Fibroblast of skin of left biceps (primary cell): ENCODE results near the gene SFTPB.
"Not testable (repeated sequence)": the region's sequence is repeated elsewhere in the genome, so short reads cannot be mapped to it uniquely, and the experiment has no call there.

Experiments used
- DNase-seq, 2 experiments: peaks; one replicate each; pipeline ENCODE4 v3.0.0-alpha.2; 2013; ENCODE audit warnings: low read depth in 2 of 2

Gene SFTPB

DNA sequence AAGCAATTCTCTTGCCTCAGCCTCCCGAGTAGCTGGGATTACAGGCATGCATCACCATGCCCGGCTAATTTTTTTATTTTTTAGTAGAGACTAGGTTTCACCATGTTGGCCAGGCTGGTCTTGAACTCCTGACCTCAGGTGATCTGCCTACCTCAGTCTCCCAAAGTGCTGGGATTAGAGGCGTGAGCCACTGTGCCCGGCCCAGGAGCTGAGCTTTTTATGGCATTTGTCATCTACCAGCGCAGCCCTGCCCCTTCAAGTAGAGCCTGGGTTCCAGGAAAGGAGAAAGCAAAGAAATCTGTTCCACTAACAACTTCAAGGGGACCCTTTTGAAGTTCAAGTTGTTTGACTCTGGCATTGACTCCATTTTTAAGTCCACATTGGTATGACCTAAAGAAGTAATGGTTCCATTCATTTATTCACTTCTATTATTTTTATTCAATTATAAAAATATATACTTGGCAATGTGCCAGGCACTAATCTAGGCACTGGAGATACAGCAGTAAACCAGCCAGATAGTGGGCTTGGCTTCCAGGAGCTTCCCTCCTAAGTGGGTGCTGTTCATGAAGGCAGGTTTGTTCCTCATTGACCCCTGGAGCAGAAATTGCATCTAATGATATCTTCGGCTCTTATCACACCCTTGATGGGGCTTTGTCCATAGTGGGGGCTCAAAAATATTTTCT is 8.0 kb upstream of the SFTPB start:
- DNase-seq = no peak

DNA sequence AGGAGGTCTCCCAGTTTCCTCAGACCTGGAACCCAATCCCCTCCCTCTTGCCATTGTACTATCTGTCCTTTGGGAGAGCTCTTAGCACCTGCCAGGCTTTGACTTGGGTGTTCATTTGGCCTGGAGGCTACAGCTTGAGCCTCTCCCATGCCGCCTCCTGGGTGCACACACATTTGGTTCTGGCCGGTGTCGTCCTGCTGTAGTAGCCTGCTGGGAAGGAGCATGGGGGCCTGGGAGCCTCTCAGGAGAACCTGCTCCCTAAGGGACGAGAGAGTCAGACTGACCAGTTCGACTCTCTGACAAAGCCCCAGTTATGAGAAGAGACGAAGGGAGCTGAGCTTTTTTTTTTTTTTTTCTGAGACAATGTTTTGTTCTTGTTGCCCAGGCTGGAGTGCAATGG is 7.4 kb upstream of the SFTPB start:
- DNase-seq = no peak

- DNase-seq = no peak
Observed at GRCh38 chr2:85674417-85674816, 6.4 kb upstream of the SFTPB start.

DNA sequence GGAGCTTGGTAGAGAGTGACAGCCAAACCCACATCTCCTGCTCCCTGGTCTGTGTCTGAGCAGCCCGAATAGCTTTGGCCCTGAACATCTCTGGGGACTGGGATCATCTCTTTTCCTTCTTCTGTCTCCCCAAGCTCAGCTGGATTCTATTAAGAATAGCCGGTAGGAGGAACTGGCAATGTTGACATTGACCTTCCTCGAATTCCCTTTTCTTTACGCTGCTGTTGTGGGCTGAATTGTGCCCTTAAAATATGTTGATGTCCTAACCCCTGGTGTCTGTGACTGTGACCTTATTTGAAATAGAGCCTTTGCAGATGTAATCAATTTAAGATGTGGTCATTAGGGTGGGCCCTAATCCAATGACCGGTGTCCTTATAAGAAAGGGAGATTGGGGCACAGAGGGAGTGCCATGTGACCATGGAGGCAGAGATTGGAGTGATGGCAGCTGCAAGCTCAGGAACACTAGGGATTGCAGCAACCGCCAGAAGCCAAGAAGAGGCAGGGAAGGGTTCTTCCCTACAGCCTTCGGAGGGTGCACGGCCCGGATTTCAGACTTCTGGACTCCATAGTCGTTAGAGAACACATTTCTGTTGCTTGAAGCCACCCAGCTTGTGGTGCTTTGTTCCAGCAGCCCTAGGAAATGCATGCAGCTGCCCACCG is 5.8 kb upstream of the SFTPB start:
- no peak for DNase-seq

GRCh38 chr2:85672456-85672855 is 4.5 kb upstream of the SFTPB start:
- DNase-seq = no peak

DNA sequence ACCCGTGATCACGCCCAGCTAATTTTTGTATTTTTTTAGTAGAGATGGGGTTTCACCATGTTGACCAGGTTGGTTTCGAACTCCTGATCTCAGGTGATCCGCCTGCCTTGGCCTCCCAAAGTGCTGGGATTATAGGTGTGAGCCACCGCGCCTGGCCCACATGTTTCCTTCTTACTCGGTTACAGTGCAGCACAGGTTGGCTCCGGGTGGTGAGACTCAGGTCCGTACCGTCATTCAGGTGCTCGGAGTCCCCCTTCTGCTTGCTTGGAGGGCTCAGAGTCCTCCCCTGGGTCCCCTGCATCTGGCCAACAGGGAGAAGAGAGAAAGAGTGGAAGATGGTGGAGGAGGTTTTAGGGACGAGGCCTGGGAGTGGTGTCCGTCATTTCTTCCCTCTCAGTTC is 2.4 kb upstream of the SFTPB start:
- DNase-seq = not testable (repeated sequence)

- no peak for DNase-seq
Observed at GRCh38 chr2:85669549-85669948, 1.6 kb upstream of the SFTPB start.

DNA sequence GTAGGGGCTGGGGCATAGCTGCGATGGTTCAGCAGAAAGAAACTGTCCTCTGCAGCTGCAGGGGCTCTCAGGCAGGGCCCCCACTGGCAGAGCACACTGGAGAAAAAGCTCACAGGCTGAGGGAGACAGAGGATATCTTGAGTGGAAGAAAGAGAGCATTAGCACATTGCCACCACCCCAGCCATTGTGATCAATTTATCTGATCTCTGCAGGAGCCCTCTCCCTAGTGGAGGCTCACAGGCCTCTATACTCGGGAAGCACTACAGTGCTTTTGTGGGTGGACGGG is 801 bp upstream of the SFTPB start:
- DNase-seq = no peak

- DNase-seq = no peak
Observed at GRCh38 chr2:85667561-85668008, 414 bp downstream of the SFTPB start.

DNA sequence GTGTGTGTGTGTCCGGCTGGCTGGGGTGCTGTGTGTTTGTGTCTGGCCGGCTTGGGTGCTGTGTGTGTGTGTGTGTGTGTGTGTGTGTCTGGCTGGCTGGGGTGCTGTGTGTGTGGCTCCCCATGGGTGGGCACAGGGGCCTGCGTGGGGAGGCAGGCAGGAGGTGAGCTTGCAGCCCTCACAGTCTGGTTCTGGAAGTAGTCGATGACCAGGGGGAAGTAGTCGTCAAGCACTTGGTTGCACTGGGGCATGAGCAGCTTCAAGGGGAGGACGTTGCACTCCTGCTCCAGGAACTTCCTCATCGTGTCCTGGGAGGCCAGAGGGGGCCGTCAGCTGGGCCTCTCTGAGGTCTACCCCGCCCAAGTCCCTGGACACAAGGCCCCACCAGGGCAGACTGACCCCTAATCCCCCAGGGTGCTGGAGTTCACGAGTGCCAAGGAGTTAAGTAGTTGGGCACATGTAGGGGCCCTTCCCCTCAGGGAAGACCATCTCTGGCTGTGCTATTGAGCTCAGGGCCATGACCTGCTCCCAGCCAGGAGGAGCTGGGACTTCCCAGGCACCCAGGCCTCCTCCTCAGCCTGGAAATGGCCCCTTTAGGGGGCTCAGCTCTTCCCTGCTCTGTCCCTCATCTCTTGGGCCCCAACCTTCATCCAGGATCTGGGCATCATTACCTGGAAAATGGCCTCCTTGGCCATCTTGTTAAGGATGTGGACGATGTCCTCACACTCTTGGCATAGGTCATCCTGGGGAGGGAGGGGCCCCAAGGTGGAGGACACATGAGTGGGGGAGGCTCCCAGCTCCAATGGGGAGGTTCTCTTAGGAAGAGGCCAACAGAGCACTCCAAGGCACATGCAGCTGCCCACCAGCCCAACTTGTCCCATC is 1.3 kb downstream of the SFTPB start:
- no peak for DNase-seq

GRCh38 chr2:85666016-85666415 is 2.0 kb downstream of the SFTPB start:
- DNase-seq = no peak

DNA sequence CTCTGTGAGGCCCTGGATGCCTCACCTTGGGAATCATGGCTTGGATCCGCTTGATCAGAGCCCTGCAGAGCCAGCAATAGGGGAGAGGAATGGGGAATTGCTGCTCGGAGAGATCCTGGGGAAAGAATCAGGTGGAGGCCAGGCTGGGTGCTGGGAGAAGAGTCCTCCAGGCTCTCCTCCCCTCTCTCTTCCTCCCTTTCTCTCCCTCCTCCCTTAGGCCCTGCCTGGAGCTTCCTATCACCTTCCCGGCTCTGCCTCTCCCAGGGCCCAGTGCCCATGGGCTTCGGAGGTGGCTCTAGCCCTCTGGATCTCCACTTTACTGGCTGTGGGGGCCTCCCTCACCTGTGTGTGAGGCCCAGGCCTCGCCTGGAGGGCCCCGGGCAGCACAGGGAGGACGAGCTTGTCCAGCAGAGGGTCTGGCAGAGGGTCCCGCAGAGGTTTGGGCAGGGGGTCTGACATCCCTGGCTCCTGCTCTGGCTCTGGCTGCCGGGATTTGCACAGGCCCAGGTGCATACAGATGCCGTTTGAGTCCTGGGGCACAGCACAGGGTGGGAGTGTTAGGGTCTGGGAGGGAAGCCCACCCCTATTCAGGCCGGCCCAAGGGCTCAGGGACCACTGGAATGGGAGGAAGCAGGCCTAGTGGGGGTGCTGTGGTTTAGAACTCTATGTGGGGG is 2.6 kb downstream of the SFTPB start:
- no peak for DNase-seq

DNA sequence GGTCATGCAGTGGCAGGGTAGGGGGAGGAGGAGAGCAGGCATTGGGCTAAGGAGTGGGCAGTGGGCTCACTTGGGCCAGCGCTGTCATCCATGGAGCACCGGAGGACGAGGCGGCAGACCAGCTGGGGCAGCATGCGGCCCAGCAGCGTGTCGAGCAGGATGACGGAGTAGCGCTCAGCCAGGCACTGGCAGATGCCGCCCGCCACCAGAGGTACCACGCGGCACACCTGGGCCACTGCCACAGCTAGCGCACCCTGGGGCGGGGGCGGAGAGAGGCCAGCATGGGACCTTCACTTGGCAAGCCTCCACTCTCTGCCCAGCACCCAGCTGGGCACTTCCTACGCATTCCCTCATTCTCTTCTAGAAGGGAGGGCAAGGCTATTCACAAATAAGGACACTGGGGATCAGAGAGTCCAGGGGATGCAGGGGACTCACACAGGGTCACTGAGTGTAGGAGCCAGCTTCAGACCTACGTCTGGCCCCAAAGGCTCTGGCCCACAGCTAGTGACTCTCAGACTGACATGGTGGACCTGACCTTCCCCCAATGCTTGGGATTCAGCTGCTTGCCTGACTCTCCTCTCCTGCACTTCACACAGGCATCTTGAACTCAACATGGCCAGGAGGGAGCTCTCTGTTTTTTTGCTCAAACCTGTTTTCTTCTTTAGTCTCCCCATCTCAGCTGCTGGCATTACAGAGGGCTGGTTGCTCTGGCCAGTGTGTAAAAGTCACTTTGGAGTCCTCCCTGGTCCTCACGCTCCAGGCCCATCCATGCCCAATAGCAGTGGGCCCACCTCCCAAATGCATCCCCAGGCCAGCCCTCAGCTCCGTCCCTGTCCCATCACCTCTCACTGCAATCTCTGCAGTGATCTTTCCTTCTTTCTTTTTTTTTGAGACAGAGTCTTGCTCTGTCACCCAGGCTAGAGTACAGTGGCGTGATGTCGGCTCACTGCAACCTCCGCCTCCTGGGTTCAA is 4.1 kb downstream of the SFTPB start:
- DNase-seq = no peak

- DNase-seq = no peak
Observed at GRCh38 chr2:85662899-85663593, 5.0 kb downstream of the SFTPB start.

DNA sequence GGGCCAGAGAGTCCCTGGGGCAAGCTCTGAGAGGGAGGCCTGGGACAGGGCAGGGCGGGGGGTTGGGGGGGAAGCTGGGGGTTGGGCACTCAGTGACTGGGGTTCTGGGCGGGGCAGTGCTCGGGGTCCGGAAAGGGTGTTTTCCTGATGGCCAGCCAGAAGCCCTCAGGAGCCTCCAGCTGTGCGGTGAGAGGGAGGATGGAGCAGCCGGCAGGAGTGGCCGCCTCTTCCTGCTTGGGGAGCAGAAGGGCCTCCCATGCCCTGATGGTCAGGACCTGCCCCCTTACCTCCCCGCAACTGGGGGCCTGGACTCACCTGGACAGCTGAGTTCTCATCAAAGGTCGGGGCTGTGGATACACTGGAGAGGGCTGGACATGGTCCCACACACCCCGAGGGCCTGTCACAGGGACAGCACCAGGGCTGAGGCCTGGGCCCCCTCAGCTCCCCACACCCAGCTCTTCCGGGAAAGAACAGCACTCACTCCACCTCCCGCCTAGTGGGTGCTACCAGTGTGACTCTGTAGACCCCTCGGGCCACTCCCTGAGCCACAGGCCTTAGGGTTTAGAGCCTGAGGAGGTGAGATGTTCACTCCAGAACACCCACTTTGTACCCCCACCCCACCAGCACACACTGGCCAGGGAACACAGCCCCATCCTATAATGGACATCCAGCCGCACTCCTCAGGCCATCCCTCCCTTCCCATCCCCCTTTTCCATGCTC is 6.7 kb downstream of the SFTPB start:
- DNase-seq = no peak

GRCh38 chr2:85660725-85661124 is 7.3 kb downstream of the SFTPB start:
- DNase-seq = no peak

- not testable (repeated sequence) for DNase-seq
Observed at GRCh38 chr2:85660301-85660700, 7.7 kb downstream of the SFTPB start.

DNA sequence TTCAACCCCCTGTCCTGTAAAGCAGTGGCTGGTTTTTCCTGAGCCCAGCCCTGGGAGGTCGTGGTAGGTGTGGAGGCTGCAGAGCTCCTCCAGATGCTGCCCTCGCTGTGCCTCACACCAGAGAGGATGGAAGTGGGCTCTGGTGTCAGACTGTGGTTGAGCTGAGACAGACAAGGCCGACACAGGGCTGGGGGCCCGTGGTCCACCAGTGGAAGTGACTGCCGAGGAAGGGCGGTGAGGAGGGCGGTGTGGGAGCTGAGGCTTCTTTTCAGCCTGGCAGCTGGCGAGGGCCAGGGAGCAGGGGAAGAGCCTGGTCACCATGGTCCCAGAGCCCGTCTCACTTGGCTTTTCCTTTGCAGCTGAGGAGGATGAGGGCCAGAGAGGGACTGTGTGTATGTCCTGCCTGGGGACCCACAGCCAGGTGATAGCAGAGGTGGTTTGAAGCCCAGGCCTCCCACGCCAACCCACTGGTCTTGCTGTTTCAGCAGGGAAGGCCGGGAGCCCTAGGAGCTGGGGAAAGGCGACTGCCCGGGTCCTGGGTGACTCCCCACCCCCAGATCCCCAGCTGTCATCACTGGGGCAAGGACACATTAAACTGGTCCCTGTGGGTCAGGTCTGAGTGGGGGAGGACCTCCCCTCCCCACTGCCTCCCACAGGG is 8.5 kb downstream of the SFTPB start:
- DNase-seq = no peak

GRCh38 chr2:85657399-85657798 is 10.6 kb downstream of the SFTPB start:
- DNase-seq = not testable (repeated sequence)
